IMR-90 (cell line): ENCODE results near the gene OR10AD1. TPM values are rescaled to one million over a fixed set of nuclear protein-coding genes. Genes with fewer than 3 reads are reported as not detected.
"Not testable (repeated sequence)": the region's sequence is repeated elsewhere in the genome, so short reads cannot be mapped to it uniquely, and the experiment has no call there.

Experiments used
- ATAC-seq: fragments of 200-7000 bp; cut with Tn5 transposase; 2 replicates; pipeline ENCODE4 v1.9.1; 2020; ENCODE audit warnings: low read depth, mild to moderate bottlenecking, moderate library complexity
- BruUV-seq: library from RNA; stranded (reverse); fragments of 400-500 nt; replicated peaks from 2 replicates; lab custom pipeline; 2021; lab: Mats Ljungman, UMichigan
- CTCF ChIA-PET: fragments of 300-600 bp; formaldehyde crosslinking; extraction: SDS; loops from one replicate; lab custom pipeline; 2021; ENCODE audit warnings: antibody characterized with exemption; lab: Yijun Ruan, JAX
- POLR2A ChIA-PET: fragments of 300-600 bp; sonication (Branson Sonifier 250); formaldehyde crosslinking; loops from one replicate; lab custom pipeline; 2022; ENCODE audit warnings: antibody characterized with exemption; ENCODE audit not compliant: unreplicated experiment; lab: Charles Lee
- DNase-seq: peaks from one replicate; pipeline ENCODE4 v3.0.0; 2013
- H2AFZ ChIP-seq: replicated peaks from 2 replicates; pipeline ENCODE3; 2013; ENCODE audit warnings: low read length, mild to moderate bottlenecking; ENCODE audit not compliant: poor library complexity
- H2AK5ac ChIP-seq: 2 replicates; pipeline ENCODE4 v1.6.1; 2013; ENCODE audit warnings: low read depth, low read length, inconsistent platforms
- H2AK9ac ChIP-seq: replicated peaks from 2 replicates; pipeline ENCODE3; 2013; ENCODE audit warnings: mild to moderate bottlenecking, low read depth, low read length, moderate library complexity; ENCODE audit not compliant: poor library complexity
- H2BK120ac ChIP-seq: 2 replicates; pipeline ENCODE4 v1.6.1; 2013; ENCODE audit warnings: low read depth, low read length, inconsistent platforms
- H2BK15ac ChIP-seq: 3 replicates; pipeline ENCODE4 v1.6.1; 2013; ENCODE audit warnings: low read depth, low read length, inconsistent platforms
- H2BK20ac ChIP-seq: 2 replicates; pipeline ENCODE4 v1.6.1; 2013; ENCODE audit warnings: low read depth, mild to moderate bottlenecking, inconsistent platforms, low read length, moderate library complexity
- H2BK5ac ChIP-seq: 2 replicates; pipeline ENCODE4 v1.6.1; 2013; ENCODE audit warnings: mild to moderate bottlenecking, low read depth, low read length, inconsistent platforms; ENCODE audit not compliant: poor library complexity, severe bottlenecking
- H3K14ac ChIP-seq: replicated peaks from 2 replicates; pipeline ENCODE4 v1.6.1; 2013; ENCODE audit warnings: low read depth, low read length, inconsistent platforms
- H3K18ac ChIP-seq: 2 replicates; pipeline ENCODE4 v1.6.1; 2013; ENCODE audit warnings: low read depth, low read length, control low read depth
- H3K23ac ChIP-seq: 2 replicates; pipeline ENCODE4 v1.6.1; 2013; ENCODE audit warnings: low read depth, low read length, inconsistent platforms
- H3K27ac ChIP-seq: 2 replicates; pipeline ENCODE4 v1.5.1; 2013; ENCODE audit warnings: mild to moderate bottlenecking, control low read depth, low read length; ENCODE audit not compliant: insufficient read depth
- H3K27me3 ChIP-seq: 2 replicates; pipeline ENCODE4 v1.6.1; 2013; ENCODE audit warnings: low read length; ENCODE audit not compliant: control insufficient read depth, insufficient read depth
- H3K36me3 ChIP-seq: 2 replicates; pipeline ENCODE4 v1.6.1; 2013; ENCODE audit warnings: low read length, mixed read lengths; ENCODE audit not compliant: control insufficient read depth, insufficient read depth
- H3K4ac ChIP-seq: 2 replicates; pipeline ENCODE4 v1.6.1; 2013; ENCODE audit warnings: low read depth, low read length, inconsistent platforms
- H3K4me1 ChIP-seq: 2 replicates; pipeline ENCODE4 v1.6.1; 2013; ENCODE audit warnings: low read length, mixed read lengths; ENCODE audit not compliant: control insufficient read depth, insufficient read depth
- H3K4me2 ChIP-seq: 2 replicates; pipeline ENCODE4 v1.6.1; 2013; ENCODE audit warnings: low read depth, mild to moderate bottlenecking, control low read depth, low read length, moderate library complexity
- H3K4me3 ChIP-seq: 2 replicates; pipeline ENCODE4 v1.5.1; 2013; ENCODE audit warnings: low read depth, mild to moderate bottlenecking, control low read depth, low read length, moderate library complexity; ENCODE audit not compliant: insufficient read depth
- H3K56ac ChIP-seq: 2 replicates; pipeline ENCODE4 v1.6.1; 2013; ENCODE audit warnings: low read length, inconsistent platforms; ENCODE audit not compliant: insufficient read depth; ENCODE audit errors: extremely low read depth
- H3K79me1 ChIP-seq, 2 experiments: 2 replicates each; pipeline ENCODE4 v1.6.1; 2013; ENCODE audit warnings: low read length in 2 of 2, inconsistent platforms in 1 of 2, low read depth in 1 of 2
- H3K9ac ChIP-seq: 2 replicates; pipeline ENCODE4 v1.6.1; 2013; ENCODE audit warnings: low read depth, low read length, control low read depth
- H3K9me1 ChIP-seq: 2 replicates; pipeline ENCODE4 v1.6.1; 2013; ENCODE audit warnings: low read length, inconsistent platforms; ENCODE audit not compliant: insufficient read depth
- H3K9me3 ChIP-seq: 2 replicates; pipeline ENCODE4 v1.6.1; 2013; ENCODE audit warnings: low read length; ENCODE audit not compliant: control insufficient read depth, insufficient read depth
- H4K20me1 ChIP-seq: 2 replicates; pipeline ENCODE4 v1.6.1; 2013; ENCODE audit warnings: low read length, inconsistent platforms; ENCODE audit not compliant: insufficient read depth
- H4K5ac ChIP-seq: 2 replicates; pipeline ENCODE4 v1.6.1; 2013; ENCODE audit warnings: mild to moderate bottlenecking, low read depth, low read length, control low read depth
- H4K8ac ChIP-seq, 2 experiments: 2 replicates each; pipeline ENCODE4 v1.6.1; 2013; ENCODE audit warnings: low read depth in 2 of 2, low read length in 2 of 2, control low read depth in 1 of 2, inconsistent platforms in 1 of 2
- H4K91ac ChIP-seq: 2 replicates; pipeline ENCODE4 v1.6.1; 2013; ENCODE audit warnings: low read depth, low read length, inconsistent platforms; ENCODE audit not compliant: insufficient read depth
- WGBS, 2 experiments: methylation state at CpG; one replicate each; pipeline versions ENCODE4 v1.1.5 to v1.1.7; 2013; ENCODE audit warnings: missing lambda C conversion rate in 2 of 2; ENCODE audit not compliant: insufficient read length in 1 of 2; ENCODE audit errors: extremely low coverage in 2 of 2; 5-methylcytosine and 5-hydroxymethylcytosine counted together
- dilution Hi-C: fragments of 300-500 bp; cut with HindIII; formaldehyde crosslinking; loops from one replicate; pipeline ENCODE4 v1.14.3; 2018; ENCODE audit warnings: low sequenced_read_pairs; ENCODE audit not compliant: unreplicated experiment
- in situ Hi-C: fragments of 300-500 bp; cut with MboI; formaldehyde crosslinking; loops from 3 replicates; pipeline ENCODE4 v1.14.3; 2019; ENCODE audit warnings: low sequenced_read_pairs, inconsistent platforms, mixed read lengths
- intact Hi-C: fragments of 100-400 bp; cut with micrococcal nuclease; formaldehyde crosslinking; loops from 2 replicates; pipeline ENCODE4 v1.10.0; 2022
- polyA plus RNA-seq, 3 experiments: library from polyadenylated mRNA; depleted of rRNA; stranded (reverse); fragments of >200 nt; gene quantifications; 2 replicates each; pipeline ENCODE4 v1.2.3, GENCODE V29; 2012; ENCODE audit warnings: low replicate concordance in 1 of 3
- total RNA-seq: library from RNA; depleted of rRNA; stranded (reverse); fragments of >200 nt; gene quantifications from 2 replicates; pipeline ENCODE4 v1.2.3, GENCODE V29; 2012

OR10AD1 gene
- total and polyA plus RNA-seq, 2 of the 4 experiments (the other 2 are of a cell fraction): not detected

DNA sequence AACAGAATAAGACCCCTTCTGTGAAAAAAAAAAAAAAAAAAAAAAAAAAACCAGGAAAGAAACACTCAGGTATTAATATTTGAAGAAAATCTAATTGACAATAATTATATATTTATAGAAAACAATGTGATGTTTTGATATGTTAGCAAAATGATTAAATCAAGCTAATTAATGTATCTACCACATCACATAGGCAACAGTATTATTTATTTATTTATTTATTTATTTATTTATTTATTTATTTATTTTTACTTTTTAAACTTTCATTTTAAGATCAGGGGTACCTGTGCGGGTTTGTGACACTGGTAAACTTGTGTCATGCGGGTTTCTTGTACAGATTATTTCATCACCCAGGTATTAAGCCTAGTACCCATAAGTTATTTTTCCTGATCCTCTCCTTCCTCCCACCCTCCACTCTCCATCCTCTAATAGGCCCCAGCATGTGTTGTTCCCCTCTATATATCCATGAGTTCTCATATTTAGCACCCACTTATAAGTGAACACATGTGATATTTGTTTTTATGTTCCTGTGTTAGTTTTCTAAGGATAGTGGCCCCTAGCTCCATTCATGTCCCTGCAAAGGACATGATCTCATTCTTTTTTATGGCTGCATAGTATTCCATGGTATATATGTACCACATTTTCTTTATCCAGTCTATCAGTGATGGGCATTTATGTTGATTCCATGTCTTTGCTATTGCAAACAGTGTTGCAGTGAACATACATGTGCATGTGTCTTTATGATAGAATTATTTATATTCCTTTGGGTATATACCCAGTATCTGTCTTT, 28.3 kb upstream of the OR10AD1 start:
- H3K9ac ChIP-seq, H2BK15ac ChIP-seq, H3K14ac ChIP-seq, H2AFZ ChIP-seq, H3K9me3 ChIP-seq, H2BK5ac ChIP-seq, BruUV-seq, H3K18ac ChIP-seq, H3K4me1 ChIP-seq, DNase-seq, H2AK5ac ChIP-seq, H4K20me1 ChIP-seq, H3K79me1 ChIP-seq, H3K27me3 ChIP-seq, ATAC-seq, in situ Hi-C loops, H4K91ac ChIP-seq, POLR2A ChIA-PET, H3K27ac ChIP-seq, H4K8ac ChIP-seq, H3K56ac ChIP-seq, H4K5ac ChIP-seq, H3K4me2 ChIP-seq, H3K36me3 ChIP-seq, H2BK120ac ChIP-seq, CTCF ChIA-PET, H3K4me3 ChIP-seq, H3K4ac ChIP-seq, H2AK9ac ChIP-seq, H3K23ac ChIP-seq, intact Hi-C loops, H3K9me1 ChIP-seq, H2BK20ac ChIP-seq, dilution Hi-C loops: not testable (repeated sequence)
- 71% methylated on average over 2 of the region's 2 CpGs; no CpG with 5 or more reads in 1 of the 2 experiments for WGBS, 2 experiments

DNA sequence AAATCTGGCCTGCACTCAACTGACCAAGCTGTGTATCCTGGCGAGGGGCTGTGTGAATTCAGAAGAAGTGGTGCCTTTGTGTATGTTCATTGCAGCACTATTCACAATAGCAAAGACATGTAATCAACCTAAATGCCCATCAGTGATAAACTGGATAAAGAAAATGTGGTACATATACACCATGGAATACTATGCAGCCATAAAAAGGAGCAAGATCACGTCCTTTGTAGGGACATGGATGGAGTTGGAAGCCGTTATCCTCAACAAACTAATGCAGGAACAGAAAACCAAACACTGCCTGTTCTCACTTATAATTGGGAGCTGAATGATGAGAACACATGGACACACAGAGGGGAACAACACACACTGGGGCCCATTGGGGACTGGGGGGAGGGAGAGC, 21.4 kb upstream of the OR10AD1 start:
- H2BK120ac ChIP-seq, H3K14ac ChIP-seq, H3K9ac ChIP-seq, H3K4me2 ChIP-seq, H3K27ac ChIP-seq, H3K4ac ChIP-seq, H3K56ac ChIP-seq, H4K8ac ChIP-seq, H3K27me3 ChIP-seq, ATAC-seq, H3K4me3 ChIP-seq, H3K23ac ChIP-seq, H2BK5ac ChIP-seq, H4K91ac ChIP-seq, BruUV-seq, H3K9me3 ChIP-seq, H3K18ac ChIP-seq, H2BK20ac ChIP-seq, H2AK9ac ChIP-seq, H4K20me1 ChIP-seq, POLR2A ChIA-PET, dilution Hi-C loops, H3K9me1 ChIP-seq, CTCF ChIA-PET, H3K4me1 ChIP-seq, intact Hi-C loops, H4K5ac ChIP-seq, H2BK15ac ChIP-seq, H2AK5ac ChIP-seq, H3K79me1 ChIP-seq, in situ Hi-C loops, H2AFZ ChIP-seq, DNase-seq, H3K36me3 ChIP-seq: not testable (repeated sequence)
- no CpG with 5 or more reads among the region's 3 CpGs for WGBS, 2 experiments
